T1000 (cell line): ENCODE data around the gene CLDN14.
"Not testable (repeated sequence)": the region's sequence is repeated elsewhere in the genome, so short reads cannot be mapped to it uniquely, and the experiment has no call there.

Source experiments
- DNase-seq: peaks from one replicate; lab custom pipeline; 2025; ENCODE audit warnings: mixed read lengths; lab: John Stamatoyannopoulos, UW

The CLDN14 gene

GRCh38 chr21:36501589-36501892 lies 21.6 kb upstream of the CLDN14 start:
- no peak for DNase-seq

- no peak for DNase-seq
Observed at GRCh38 chr21:36499578-36500471, 19.9 kb upstream of the CLDN14 start.

- no peak for DNase-seq
Observed at GRCh38 chr21:36494557-36494956, 14.6 kb upstream of the CLDN14 start.

- no peak for DNase-seq
Observed at GRCh38 chr21:36491209-36491910, 11.4 kb upstream of the CLDN14 start.

- no peak for DNase-seq
Observed at GRCh38 chr21:36489776-36490165, 9.8 kb upstream of the CLDN14 start.

- no peak for DNase-seq
Observed at GRCh38 chr21:36489103-36489775, 9.3 kb upstream of the CLDN14 start.

- no peak for DNase-seq
Observed at GRCh38 chr21:36487641-36488307, 7.9 kb upstream of the CLDN14 start.

GRCh38 chr21:36486246-36486645 lies 6.3 kb upstream of the CLDN14 start:
- no peak for DNase-seq

GRCh38 chr21:36485476-36485875 lies 5.6 kb upstream of the CLDN14 start:
- DNase-seq = no peak

GRCh38 chr21:36483095-36483494 lies 3.2 kb upstream of the CLDN14 start:
- no peak for DNase-seq

GRCh38 chr21:36482673-36483072 lies 2.8 kb upstream of the CLDN14 start:
- DNase-seq = no peak

- DNase-seq = no peak
Observed at GRCh38 chr21:36482181-36482580, 2.3 kb upstream of the CLDN14 start.

- no peak for DNase-seq
Observed at GRCh38 chr21:36481639-36482038, 1.7 kb upstream of the CLDN14 start.

- no peak for DNase-seq
Observed at GRCh38 chr21:36480618-36481017, 696 bp upstream of the CLDN14 start.

- no peak for DNase-seq
Observed at GRCh38 chr21:36478941-36479340, 981 bp downstream of the CLDN14 start.

- peak; percentile 48 for DNase-seq
Observed at GRCh38 chr21:36478207-36478701, 1.7 kb downstream of the CLDN14 start.

GRCh38 chr21:36477559-36477958 lies 2.4 kb downstream of the CLDN14 start:
- DNase-seq = no peak

- DNase-seq = no peak
Observed at GRCh38 chr21:36477001-36477400, 2.9 kb downstream of the CLDN14 start.

- not testable (repeated sequence) for DNase-seq
Observed at GRCh38 chr21:36476541-36476940, 3.4 kb downstream of the CLDN14 start.

GRCh38 chr21:36474591-36474990 lies 5.3 kb downstream of the CLDN14 start:
- DNase-seq = no peak

GRCh38 chr21:36473203-36473602 lies 6.7 kb downstream of the CLDN14 start:
- DNase-seq = no peak

GRCh38 chr21:36472377-36472776 lies 7.5 kb downstream of the CLDN14 start:
- no peak for DNase-seq
